HG03095 (cell line): ENCODE measurements around the gene ICAM5.
"Not testable (repeated sequence)": the region's sequence is repeated elsewhere in the genome, so short reads cannot be mapped to it uniquely, and the experiment has no call there.

ENCODE experiments used
- ATAC-seq: cut with Tn5 transposase; IDR thresholded peaks from one replicate; pipeline ENCODE4 v1.9.1; 2021; ENCODE audit warnings: moderate library complexity; ENCODE audit not compliant: unreplicated experiment

Gene ICAM5

GRCh38 chr19:10318807-10319682, 29.3 kb downstream of the ICAM5 start:
- ATAC-seq: no peak

GRCh38 chr19:10320602-10321416, 31.1 kb downstream of the ICAM5 start:
- no peak for ATAC-seq

GRCh38 chr19:10321417-10321797, 31.7 kb downstream of the ICAM5 start:
- ATAC-seq: no peak

- no peak for ATAC-seq
Observed at GRCh38 chr19:10321874-10322835, 32.4 kb downstream of the ICAM5 start.

- ATAC-seq: no peak
Observed at GRCh38 chr19:10325732-10326131, 36.0 kb downstream of the ICAM5 start.

GRCh38 chr19:10327793-10328192, 38.0 kb downstream of the ICAM5 start:
- no peak for ATAC-seq

- no peak for ATAC-seq
Observed at GRCh38 chr19:10328558-10329429, 39.0 kb downstream of the ICAM5 start.

GRCh38 chr19:10329555-10329954, 39.8 kb downstream of the ICAM5 start:
- ATAC-seq: no peak

- ATAC-seq: no peak
Observed at GRCh38 chr19:10332158-10332964, 42.6 kb downstream of the ICAM5 start.

GRCh38 chr19:10332965-10333757, 43.4 kb downstream of the ICAM5 start, which contains the start of gene RAVER1:
TSS of gene RAVER1 (minus strand) at chr19:10333529. CDS start at chr19:10333507, 22 bp downstream.
- peak; percentile 71 for ATAC-seq

GRCh38 chr19:10333758-10334587, 44.2 kb downstream of the ICAM5 start:
- no peak for ATAC-seq

GRCh38 chr19:10334588-10335351, 45.0 kb downstream of the ICAM5 start:
- ATAC-seq: no peak

- no peak for ATAC-seq
Observed at GRCh38 chr19:10335352-10335985, 45.7 kb downstream of the ICAM5 start.

GRCh38 chr19:10336725-10337124, 47.0 kb downstream of the ICAM5 start:
- not testable (repeated sequence) for ATAC-seq

- ATAC-seq: no peak
Observed at GRCh38 chr19:10338940-10339339, 49.2 kb downstream of the ICAM5 start.

GRCh38 chr19:10339380-10339960, 49.7 kb downstream of the ICAM5 start, which contains the start of gene ICAM3:
TSS of gene ICAM3 (minus strand) at chr19:10339624. CDS start at chr19:10339614, 10 bp downstream.
- peak; percentile 68 for ATAC-seq
